Measurements from ENCODE around the gene SLC10A7.

Gene SLC10A7, protein sequence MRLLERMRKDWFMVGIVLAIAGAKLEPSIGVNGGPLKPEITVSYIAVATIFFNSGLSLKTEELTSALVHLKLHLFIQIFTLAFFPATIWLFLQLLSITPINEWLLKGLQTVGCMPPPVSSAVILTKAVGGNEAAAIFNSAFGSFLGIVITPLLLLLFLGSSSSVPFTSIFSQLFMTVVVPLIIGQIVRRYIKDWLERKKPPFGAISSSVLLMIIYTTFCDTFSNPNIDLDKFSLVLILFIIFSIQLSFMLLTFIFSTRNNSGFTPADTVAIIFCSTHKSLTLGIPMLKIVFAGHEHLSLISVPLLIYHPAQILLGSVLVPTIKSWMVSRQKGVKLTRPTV

DNA sequence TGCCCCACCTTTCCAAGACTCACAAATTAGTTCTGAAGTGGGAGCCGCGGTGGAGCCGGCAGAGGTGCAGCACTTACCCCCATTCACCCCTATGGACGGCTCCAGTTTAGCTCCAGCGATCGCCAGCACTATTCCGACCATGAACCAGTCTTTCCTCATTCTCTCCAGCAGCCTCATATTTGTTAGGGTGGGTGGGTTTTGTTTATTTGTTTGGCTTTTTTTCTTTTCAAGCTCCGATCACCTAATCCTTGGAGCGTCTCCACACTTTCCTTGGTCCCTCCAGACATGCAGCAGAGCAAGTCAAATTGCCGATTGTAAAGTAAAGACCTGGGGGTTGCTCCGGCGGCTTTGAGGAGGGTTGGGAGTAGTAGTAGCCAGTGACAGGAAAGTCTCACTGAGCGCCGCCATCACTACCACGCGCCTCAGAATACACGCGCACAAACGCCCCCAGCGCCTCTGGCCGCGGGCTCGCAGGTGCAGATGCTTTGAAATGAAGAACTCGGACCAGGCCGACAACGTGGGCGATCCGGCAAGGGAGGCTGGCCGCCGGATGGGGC is at the start of gene SLC10A7:
Gene SLC10A7 (minus strand): TSS at position 400 of the 557 bp plus-strand sequence. CDS start 223 bp downstream, at position 177.
- DNase-seq = peak; percentile 82

DNA sequence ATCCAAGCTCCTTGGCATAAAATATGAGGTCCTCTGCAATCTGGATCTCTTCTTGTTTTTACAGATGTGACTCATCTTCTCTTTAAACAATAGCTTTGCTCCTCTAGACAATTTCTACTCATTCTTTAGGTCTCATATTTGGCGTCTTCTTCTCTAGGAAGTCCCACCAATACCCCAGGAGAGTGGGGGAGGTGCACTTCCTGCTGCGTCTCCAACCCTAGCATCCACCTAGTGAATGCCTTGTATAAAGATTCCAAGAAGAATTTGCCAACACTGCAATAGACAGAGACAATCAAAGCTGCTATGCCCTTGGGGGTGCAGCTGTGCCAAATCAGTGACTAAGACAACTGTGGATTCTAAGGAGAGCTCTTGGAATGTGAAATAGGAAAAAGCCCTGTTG is 45.7 kb upstream of the SLC10A7 start:
- no peak for DNase-seq

DNA sequence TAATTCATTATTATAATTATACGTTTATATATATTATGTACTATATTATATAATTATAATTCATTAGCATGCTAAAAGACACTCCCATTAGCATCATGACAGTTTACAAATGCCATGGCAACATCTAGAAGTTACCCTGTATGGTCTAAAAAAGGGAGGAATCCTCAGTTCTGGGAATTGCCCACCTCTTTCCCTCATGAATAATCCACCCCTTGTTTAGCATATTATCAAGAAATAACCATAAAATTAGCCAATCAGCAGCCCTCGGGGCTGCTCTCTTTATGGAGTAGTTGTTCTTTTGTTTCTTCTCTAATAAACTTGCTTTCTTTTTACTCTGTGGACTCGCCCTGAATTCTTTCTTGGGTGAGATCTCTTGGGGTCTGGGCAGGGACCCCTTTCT is 42.8 kb upstream of the SLC10A7 start:
- DNase-seq = no peak

DNA sequence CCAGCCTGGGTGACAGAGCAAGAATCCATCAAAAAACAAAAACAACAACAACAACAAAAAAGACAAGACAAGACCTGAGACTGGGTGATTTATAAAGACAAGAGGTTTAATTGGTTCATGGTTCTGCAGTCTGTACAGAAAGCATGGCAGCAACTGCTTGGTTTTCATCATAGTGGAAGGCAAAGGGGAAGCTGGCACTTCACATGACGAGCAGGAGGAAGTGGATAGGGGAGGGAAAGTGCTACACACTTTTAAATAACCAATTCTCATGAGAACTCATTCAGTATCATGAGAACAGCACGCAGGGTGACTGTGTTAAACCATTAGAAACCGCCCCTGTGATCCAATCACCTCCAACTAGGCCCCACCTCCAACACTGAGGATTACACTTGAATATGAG is 28.4 kb upstream of the SLC10A7 start:
- no peak for DNase-seq

DNA sequence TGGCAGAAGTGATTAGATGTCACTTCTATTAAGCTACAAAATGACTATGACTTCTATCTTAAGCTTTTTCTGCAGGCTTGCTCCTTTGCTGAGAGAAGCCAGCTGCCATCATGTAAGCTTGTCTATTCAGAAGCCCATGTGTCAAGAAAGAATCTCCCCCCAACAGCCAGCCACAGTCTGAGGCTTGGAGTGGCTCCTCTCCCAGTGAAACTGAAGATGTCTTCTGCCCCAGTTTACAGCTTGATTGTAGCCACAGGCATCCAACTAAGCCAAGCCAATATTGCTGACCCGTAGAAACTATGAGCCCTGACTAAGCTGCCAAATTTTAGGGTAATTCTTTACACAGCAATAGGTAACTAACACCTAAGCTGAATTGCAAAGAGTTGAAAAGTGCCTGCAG is 26.7 kb upstream of the SLC10A7 start:
- peak; percentile 20 for DNase-seq

DNA sequence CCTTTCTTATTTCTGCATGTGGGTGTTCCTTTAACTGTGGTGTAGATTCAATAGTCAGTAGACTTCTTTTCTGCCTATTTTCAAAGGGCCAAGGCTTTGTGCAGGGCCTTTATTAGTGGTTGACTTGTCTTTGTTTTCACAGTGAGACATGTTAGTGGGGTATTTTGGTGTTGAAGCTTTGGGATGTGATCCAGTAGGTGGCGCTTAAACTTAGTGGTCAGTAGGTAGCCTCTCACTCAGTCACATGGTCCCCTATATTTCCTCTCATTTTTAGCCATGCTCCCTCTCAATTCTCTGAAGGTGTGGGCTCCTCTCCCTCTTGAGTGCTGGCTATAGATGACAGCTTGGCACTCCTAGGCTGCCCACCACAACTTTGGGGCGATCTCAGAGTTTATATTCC is 23.4 kb upstream of the SLC10A7 start:
- DNase-seq = peak; percentile 24

DNA sequence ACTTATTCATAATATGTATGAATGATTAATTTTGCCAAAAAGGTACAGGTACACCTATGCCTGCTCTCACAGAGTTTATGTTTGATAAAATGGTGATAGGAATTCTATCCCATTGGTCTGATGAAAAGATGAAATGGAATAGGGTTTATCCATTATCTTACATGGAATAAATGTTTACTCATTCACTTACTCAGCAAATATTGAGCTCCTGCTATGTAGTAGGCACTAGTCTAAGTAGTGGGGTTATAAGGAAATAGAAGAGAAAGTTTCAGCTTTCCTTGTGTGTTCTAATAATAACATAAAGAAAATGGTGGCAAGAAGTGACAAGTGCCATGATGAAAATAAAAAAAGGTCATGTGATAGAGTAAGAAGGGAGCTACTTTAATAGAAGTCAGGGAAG is 12.4 kb upstream of the SLC10A7 start:
- DNase-seq = no peak

DNA sequence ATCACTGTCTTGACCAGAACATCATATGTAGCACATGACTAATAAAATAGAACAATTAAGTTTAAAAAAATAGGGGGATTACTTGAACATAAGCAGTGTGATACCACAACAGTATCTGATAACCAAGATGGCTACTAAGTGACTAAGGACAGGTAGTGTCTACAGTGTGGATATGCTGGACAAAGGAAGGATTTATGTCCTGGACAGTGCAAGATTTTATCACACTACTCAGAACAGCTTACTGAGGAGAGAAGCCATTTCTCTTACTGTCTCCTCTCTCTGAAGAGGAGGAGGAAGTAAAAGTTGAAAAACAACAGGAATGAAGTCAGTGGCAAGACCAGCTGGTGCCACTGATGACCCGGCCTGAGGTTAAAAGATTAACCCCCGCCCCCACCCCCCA is 4.0 kb upstream of the SLC10A7 start:
- DNase-seq = no peak

DNA sequence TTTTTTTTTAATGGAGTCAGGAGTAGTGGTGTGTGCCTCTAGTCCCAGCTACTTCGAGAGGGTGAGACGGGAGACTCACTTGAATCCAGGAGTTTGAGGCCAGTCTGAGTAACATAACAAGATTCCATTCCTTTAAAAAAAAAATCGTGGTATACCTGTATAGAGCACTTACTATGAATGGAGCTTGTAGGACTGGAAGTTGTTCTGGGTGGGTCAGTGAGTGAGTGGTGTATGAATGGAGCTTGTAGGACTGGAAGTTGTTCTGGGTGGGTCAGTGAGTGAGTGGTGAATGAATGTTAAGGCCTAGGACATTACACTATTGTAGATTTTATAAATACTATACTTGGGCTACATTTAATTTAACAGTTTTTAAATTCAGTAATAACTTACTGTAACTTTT is 2.9 kb upstream of the SLC10A7 start:
- no peak for DNase-seq

DNA sequence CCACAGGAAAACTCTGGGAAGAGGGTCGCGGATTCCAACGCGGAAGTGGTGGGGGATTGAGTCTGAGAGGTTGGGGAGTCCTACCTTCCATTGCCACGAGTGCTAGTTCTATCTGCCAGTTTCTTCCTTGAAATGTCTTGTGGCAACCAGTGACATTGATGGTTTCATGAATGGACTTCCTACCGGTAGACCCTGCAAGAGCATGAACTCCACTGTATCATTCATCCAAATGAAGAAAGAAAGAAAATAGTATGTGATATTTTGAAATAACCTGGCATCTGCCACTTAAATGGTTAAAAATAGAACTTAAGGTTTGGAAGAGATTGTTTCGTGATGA is 1.1 kb upstream of the SLC10A7 start:
- DNase-seq = peak; percentile 11

DNA sequence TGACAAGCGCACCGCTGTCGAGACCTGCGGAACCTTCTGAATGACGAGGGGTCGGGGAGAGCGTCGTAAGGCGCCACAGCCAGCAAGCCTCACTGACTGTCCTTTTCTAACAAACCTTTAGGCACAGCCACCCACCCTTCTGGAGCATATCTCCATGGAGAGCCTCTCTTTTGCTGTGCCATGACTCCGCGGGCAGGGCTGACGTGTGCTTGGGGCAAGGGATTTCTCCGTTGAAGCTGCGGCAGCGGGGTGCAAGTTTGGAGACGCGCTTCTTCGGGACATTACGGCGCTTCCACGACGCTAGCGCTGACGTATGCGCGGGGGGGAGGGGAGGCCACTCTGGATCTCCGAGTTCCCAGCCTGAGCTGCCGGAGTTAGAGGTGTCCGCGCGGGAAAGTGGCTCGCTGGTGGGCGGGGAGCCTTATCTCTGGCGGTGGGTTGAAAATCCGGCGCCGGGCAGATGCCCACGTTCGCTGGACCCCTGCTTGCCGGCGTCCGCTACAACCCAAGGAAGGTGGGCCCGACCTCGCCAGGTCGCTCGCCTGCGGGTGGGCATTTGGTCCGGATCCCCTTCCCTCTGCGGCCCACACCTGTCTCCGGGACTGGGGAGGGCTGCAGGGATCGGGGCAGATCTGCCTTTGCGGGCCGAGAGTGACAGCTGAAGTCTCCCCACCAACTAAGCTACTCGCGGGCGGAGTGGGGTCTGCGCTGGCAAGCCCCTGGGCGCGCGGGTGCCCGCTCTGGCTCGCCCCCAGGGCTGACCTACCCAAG is 543 bp upstream of the SLC10A7 start:
- DNase-seq = peak; percentile 86

DNA sequence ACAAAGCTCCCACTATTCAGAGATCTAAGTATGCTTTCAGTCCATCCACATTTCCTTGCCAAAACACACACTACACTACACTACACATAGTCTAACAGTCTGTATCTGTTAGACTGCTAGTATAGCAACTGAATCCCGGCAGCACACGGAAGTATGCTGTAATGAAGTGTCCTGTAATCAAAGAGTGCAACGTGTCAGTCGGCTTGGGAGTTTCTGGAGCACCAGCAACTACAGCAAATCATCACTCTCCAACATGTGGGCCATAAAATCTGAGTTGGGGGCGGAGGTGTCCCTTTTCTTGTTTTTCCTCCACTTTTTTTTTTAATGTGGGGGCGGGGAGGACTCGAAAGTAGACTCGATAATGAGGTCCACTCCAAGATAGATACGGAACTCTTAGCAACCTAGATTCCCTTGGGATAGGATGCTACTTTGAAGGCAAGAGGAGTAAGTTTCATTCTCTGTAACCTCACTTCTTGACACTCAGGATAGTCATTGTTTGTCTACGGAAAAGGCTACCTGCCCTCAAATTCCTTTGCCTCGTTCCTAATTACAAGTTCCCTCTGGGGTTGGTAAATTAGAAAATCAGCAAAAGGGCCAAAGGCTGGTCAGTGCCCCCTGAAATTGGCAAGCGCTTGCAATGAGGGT is 722 bp downstream of the SLC10A7 start:
- peak; percentile 76 for DNase-seq

DNA sequence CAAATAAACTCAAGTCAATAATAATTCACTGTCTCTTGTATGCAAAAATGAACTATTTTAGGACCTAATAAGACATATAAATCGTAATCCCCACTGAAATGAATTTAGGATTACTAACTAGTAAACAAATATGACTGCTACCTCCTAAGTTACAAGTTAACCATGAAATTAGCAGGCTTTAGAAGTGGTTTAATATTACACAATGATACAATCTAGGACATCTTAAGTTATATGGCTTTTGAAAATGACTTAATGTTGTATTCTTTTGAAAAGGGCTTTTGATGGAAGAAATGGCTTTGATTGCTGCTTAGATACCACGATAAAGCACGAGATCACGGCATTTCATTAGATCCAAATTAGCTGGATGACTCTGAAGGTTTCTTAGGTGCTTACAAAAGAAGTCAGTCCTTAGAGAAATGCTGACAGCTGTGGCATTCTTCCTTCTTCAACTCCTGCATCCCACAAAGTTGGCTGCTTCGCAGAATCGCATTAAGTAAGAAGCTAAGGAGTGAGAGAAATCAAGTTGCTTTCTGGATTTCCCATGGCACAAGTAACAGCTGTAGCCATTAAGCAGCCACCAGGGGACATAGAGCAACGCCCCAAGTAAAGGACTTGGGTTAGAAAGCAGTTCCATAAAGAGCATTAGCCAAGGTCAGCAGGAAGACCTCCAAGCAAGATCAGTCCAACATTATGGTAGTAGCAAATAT is 6.9 kb downstream of the SLC10A7 start:
- DNase-seq = no peak

DNA sequence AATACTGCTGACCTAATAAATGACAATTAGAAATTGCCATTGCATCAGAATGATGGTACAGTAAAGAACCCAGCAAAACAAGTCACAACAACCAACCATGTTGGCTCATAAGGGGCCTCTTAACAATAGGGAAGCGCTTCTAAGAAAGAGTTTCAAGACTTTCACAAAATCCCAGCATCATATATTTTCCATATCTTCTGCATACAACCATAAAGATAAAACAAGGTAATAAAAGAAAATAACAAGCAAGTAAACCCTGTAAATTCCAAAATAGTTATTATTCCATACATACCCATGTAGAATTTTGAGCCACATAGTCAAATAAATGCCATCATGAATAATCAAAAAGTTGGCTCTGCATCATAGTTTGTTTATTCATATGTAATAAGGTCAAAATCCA is 8.2 kb downstream of the SLC10A7 start:
- no peak for DNase-seq

DNA sequence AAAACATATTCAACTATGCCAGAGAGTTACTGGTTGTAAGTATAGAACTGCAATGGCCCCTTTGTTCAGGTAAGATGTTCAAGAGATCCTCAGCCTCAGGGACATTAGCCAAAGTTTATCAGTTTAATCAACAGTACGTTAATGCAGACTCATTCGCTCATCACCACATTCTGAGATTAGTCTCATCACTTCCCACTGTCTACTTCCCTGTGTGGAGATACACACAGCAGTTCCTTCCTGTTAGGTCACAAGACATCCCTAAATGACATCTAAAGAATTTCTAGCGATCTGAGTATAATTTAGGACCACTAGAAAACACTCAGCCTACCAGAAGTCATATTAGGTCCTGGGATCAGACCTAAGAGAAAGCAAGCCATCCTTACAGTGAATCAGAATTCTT is 10.4 kb downstream of the SLC10A7 start:
- no peak for DNase-seq

DNA sequence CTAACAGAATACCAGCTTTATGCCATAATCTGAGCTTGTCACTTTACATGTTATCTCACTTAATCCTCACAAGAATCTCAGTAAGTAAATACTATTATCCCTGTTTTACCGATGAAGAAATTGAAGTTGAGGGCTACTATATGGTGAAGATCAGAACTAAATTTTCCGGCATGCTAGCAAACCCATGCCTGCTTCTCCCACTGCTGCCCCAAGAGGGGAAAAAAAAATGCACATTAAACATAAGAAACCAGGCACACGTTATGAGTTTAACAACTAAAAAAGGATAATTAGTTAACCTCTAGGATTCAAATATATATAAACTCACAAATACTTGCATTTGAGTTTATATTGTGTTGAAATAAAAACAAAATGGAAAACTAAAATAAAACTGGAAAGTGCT is 10.8 kb downstream of the SLC10A7 start:
- no peak for DNase-seq

DNA sequence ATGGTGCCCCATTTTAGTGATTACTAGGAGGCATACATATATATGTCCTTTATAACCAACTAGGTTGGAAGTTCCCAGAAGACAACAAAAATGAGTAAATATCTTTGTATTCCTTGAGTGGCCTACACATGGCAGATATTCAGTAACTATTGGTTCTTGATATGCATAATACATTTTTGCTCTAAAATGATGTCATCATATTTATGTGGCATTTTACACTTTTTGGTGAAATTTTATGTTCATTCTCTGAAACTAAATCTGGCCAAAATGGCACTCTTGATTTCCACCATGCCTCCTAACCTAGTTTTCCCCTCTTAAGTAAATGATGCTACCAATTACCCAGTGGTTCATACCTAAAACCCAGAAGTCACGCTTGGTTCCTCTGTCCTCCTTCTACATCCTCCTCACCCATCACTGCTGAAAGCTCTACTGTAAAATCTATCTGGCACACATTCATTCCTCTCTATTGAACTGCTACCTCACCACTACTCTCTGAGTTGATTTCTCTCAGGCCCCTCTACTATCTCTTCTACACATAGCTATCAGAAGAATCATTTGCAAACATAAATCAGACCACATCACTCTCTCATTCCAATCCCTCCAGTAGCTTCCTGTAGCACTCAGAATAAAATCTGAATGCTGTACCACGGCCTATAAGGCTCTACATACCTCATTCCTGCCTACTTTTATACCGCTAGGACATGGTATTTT is 13.4 kb downstream of the SLC10A7 start:
- no peak for DNase-seq

DNA sequence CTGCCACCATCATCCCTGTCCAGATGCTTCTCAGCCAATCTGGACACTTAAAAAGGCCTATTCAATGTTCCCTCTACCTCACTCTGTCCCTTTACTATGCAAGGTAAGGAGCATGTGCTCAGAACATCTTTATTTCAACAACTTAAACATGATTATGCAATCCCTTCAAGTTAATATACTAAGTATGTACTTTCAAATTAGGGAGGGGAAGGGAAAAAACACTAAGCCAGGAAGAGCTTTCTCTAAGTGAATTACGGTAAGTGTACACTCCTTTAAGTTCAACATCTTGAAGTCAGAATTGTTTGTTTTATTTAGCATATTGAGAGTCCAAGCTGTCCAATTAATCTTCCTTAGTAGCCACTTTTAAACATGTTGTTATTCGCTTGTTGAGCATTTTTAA is 14.1 kb downstream of the SLC10A7 start:
- DNase-seq = no peak

DNA sequence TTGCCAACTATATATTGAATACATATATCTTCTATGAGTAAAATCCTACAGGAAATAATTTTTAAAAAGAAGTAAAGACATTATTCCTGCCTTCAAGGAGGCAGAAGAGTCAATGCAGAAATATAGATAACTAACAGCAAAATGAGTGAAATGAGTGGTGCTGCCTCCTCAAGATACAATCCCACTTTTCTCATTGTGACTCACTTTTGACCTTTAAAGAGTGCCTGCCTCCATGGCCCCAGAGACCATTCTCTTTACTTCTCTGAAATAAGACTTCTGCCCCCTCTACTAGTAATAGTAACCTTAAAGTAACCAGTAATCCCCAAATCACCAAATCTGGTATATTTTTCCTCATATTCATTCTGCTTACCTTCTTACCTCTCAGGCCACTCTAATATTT is 15.5 kb downstream of the SLC10A7 start:
- DNase-seq = no peak

DNA sequence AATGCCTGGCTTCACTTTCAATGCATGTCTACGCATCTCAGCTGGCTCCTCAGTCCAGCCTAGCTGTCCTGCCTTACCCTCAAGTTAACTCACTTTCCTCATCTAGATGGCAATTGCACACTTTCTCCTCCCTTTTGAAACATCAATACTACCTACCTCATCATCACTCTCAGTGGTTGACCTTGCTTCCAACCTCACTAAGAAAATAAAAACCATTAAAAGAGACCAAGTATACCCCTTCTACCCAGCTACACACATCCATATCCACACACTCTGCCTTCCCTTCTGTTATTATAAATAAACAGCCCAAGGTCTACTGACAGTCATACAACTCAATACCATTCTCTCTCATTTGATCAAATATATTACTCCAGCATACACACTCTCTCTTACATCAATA is 21.5 kb downstream of the SLC10A7 start:
- DNase-seq = no peak

DNA sequence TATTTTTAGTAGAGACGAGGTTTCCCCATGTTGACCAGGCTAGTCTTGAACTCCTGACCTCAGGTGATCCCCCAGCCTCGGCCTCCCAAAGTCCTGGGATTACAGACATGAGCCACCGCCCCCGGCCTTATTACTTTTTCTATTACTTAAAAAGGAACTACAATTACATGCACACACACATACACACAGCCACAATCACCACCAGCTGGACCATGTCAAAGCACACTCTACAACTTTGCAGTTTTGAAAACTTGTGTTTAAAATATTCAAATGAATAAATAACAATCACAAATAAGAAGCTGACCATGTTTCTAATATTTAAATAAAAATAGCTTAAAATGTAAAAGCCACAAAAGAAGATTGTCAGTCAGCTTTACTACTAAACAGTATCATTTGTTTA is 23.4 kb downstream of the SLC10A7 start:
- DNase-seq = no peak

DNA sequence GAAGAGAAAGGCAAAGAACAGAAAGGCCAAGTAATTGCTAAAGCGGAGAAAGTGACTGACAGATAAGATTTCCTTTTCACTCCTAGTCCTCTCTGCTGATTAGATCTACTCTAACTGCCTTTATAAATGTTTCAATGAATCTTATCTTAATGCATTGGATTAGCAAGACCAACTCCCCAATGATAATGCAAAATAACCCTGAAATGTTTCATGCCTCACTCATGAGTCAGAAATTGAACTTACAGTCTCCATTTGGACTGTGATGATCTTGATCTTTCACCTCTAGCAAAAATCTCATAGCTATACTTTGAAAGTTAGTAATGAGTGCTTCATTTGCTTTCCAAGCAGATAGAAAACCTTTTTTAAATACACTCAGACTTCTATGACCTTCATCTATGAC is 26.5 kb downstream of the SLC10A7 start:
- no peak for DNase-seq

DNA sequence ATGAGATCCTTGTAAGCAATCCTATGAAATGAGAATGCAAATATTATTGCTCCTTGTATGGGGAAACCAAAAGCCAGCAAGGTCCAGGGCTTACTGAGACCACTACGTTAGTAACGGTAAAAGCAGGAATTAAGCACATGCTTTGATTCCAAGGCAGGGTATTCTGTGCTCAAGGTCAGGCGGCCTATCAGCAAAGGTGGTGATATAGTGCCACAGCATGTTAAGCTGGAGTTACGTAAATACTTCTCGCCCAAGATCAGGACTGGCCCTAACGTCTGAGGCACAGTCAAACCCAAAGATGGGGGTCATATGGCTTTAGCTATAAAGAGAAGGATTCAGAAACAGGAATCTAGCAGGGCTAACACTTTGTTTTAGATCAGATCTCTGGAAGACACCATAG is 27.6 kb downstream of the SLC10A7 start:
- no peak for DNase-seq

Data from RPMI8226 (cell line).